HG02678 (cell line): ENCODE data around the gene ERC2.

ENCODE experiments used
- ATAC-seq: cut with Tn5 transposase; IDR thresholded peaks from one replicate; pipeline ENCODE4 v1.9.1; 2021; ENCODE audit warnings: mild to moderate bottlenecking, moderate library complexity; ENCODE audit not compliant: unreplicated experiment

The ERC2 gene

DNA sequence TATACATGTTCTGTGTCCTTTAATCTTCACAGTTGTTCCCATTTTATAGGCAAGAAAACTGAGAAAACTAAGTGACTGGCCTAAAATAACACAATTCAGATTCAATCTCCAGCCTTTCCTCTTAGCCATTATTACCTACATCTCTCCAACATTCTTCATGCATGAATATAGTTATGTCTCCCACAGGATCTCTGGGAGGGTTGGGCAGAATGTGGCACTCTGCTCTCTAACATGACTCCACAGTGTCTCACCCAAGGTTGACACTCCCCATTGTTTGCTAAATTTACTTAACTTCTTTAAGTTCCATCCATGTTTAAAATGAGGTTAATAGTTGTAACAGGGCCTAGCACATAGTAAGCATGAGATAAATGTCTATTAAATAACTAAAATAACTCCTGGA, 276.3 kb downstream of the ERC2 start:
- ATAC-seq, result no peak

DNA sequence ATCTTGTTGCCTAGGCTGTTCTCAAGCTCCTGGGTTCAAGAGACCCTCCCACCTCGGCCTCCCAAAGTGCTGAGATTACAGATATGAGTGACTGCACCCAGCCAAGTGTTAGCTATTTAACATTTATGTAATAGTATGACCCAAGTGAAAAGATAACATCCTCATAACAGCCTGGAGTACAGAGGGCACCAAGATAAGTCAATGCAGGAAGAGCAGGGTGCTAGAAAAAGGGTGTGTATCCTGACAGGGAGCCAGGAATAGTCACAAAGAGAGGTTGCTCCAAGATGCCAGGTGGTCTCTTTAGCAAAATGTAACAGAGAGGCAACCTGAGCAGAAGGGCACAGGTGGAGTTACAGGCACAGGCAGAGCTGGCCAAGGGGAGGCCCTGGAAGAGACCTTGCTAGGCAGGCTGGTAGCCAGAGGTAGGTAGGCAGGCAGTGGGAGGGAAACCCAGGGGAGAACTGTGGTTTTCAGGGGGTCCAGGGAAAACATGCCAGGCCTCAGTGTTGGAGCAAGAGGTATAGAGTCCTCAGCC, 277.4 kb downstream of the ERC2 start:
- ATAC-seq, result no peak

DNA sequence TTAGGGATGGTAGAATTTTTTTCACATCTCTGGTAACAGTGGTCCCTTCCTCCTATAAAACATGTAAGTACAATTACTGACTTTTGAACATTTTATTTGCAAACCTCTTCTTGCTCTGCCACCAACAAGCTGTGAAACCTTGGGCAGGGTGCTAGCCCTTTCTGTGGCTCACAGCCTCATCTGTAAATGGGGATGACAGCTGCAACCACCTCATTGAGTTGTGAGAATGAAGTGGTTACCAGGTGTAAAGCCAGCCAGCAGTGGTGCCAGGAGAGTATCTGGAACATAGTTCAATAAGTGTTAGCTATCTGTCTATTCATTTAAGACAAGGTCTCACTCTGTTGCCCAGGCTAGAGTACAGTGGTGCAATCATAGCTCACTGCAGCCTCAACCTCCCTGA, 278.1 kb downstream of the ERC2 start:
- no peak for ATAC-seq

DNA sequence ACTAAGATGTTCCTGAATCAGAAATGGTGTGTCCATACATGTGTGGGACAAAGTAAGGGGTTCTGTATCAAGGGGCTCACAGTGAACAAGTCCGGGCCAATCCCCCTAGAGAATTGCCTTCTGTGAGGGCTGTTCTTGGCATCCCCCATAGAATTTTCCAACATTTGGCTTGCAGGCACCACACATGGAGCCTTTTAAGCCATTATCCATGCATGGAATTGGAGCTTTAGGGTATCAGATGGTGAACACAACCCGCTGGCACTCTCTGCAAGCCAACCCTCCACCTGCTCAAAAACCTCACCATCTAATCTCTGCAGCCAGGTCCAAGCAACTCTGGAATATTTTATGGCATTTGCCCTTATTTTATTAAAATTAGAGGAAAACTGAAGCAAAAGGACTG, 278.7 kb downstream of the ERC2 start:
- ATAC-seq, result no peak

DNA sequence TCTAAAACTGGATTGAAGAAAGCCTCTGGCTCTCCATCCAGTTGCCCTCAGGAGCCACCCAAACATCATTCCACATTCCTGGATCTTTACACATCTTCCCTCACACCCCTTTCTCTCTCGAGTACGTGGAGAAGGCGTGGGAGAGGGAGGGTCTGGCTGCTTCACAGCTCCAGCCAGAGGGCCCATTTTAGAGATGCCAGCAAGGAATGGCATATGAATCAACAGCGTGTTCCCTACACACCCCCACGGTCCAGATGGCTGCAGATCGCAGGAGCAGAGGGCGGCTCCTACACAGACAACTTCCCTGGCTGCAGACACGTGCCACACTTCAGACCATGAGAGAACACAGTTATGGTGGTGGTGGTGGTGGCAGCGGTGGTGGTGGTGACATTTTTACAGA, 280.1 kb downstream of the ERC2 start:
- no peak for ATAC-seq

DNA sequence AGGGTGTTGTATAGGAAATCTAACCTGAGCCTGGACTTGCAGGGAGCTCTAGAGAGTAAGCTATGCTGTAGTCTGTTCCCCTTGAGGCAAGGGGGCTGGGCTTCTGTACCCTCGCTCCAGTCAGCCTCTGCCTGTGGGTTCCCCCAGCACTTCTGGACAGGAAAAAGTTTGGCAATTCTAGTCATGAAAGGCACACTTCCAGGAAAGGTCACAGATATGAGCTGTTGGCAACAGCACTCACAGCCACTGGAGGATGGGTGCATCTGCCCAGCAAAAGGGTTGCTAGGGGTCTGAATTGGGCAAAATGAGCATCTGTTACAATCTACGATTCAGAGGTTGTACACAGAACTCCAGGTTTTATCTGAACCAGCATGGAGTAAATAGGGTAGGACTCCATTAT, 281.2 kb downstream of the ERC2 start:
- no peak for ATAC-seq

DNA sequence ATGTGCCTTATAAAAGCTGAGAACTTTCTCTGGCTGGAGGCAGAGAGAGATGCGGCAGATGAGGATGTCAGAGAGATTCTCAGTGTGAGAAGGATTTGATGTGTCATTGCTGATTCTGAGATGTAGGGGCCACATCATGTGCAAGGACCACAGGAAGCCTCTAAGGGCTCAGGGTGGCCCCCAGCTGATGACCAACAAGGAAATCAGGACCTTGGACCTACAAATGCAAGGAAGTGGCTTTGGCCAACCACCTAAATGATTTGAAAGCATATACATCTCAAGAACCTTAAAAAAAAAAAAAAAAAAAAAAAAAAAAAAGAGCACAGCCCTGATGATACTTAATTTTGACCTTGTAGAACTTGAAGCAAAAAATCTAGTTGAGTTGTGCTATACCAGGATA, 282.4 kb downstream of the ERC2 start:
- ATAC-seq, result no peak

DNA sequence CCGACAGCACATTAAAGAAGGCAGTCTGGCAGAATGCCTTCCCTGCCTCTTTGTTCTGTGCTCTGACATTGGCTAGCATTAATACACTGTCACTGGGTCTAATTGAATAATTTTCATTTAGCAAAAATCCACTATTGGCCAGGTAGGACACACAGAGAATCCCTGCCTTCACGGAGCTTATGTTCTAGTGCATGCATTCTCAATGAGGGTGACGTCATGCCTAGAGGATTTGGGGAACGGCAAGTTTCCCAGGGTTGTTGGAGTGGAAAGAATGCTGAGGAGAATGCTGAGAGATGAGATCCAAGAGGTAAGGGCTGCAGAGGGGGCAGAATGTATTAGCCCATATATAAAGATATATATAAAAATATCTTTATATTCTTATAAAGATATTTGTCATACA, 284.7 kb downstream of the ERC2 start:
- no peak for ATAC-seq

DNA sequence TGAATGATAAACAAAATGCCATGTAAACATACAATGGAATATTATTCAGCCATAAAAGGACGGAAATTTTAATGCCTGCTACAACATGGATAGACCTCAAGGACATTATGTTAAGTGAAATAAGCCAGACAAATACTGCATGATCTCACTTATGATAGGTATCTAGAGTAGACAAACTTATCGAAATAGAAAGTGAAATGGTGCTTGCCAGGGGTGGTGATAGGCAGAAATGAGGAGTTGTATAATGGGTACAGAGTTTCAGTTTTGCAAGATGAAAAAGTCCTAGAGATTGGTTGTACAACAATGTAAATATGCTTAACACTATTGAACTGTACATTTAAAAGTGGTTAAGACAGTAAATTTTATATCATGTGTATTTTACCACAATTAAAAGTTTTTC, 287.8 kb downstream of the ERC2 start:
- ATAC-seq, result no peak

DNA sequence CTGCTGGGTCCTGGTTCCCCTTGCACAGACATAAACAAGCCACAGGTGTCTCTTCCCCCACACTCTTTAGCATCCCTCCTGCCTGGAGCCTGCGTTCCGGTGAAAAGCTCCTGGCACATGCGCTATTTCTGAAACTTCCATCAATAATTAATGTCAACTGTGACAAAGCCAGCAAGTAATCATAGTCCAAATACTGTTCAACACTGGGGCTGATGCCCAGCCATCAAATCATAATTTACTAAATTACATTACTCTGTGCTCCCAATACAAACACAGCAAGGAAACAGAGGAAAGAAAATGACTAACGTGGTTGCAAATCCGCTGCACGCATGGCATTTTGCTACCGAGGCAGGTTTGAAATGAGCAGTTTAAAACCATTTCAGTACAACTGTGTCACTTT, 294.7 kb downstream of the ERC2 start:
- no peak for ATAC-seq

DNA sequence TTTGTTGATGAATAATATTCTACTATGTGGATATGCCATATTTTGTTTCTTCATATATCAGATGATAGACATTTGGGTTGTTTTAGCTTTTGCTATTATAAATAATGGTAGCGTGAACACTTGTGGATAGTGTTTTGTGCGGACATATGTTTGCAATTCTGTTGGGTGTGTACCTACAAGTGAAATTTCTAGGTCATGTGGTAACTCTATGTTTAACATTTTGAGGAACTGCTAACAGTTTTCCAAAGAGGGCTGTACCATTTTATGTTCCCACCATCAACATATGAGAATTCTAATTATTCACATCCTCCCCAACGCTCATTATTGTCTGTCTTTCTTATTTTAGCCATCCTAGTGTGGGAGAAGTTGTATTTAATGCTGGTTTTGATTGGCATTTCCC, 303.8 kb downstream of the ERC2 start:
- no peak for ATAC-seq

DNA sequence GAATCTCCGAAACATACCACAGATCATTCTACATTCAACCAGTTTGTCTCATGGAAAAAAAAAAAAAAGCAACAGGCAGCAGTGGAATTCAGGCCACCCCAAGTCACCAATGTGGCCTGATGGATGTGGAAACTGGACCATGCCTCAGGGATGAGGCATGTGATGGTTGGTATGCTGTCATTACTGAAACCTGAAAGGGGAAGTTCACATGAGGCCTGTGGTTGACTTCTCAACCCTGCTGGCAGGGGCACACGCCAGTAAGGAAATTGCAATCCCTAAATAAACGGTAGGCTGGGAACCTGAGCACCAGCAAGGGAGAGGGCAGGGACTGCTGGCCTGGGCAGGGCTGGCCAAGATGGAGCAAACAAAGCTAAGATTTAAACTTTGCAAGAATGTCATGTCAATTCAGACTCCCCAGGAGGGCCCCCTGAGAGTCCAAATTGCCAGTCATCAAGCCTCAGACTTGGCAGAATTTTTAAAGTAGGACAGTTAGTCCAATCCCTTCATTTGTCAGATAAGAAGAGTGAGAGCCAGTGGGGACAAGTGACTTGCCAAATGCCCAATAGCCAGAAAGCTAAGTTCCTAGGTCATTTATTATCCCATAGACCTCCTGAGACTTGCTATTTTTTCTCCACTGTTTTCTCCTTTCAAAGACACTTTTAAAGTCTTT, 310.4 kb downstream of the ERC2 start:
- ATAC-seq, result no peak

DNA sequence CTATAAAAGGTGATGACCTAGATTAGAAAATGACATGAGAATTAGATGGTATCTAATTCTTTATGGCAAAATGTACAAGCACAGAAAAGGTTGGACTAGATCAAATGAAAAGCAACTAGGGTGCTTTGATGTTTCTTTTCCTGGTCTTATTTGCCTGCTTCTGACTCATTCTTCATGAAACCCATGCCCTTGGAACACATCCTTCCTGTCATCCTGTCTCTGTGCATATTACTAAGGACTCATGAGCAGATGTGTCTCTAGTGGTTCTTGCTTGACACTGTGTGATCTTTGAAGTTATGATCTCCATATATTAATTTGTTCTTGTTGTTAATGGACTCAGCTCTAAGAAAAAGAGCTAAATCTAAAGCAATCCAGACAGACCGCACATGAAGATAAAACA, 314.0 kb downstream of the ERC2 start:
- no peak for ATAC-seq

DNA sequence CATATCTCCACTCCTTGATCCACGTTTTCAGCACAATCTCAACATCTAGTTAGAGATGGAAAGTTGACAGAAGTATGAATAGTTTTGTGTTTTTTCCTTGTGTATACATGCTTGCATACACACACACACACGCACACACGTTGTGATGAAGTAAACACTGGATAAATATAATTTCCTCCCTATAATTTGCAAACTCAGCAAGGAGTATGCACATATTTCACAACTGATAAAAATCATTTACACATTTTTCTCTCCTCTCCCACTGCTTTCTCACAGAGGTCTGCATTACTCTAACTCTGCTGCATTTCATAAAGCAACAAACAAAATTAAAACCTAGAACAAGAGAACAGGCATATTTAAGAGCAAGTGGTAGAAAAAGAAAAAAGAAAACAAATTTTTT, 320.9 kb downstream of the ERC2 start:
- ATAC-seq, result no peak

DNA sequence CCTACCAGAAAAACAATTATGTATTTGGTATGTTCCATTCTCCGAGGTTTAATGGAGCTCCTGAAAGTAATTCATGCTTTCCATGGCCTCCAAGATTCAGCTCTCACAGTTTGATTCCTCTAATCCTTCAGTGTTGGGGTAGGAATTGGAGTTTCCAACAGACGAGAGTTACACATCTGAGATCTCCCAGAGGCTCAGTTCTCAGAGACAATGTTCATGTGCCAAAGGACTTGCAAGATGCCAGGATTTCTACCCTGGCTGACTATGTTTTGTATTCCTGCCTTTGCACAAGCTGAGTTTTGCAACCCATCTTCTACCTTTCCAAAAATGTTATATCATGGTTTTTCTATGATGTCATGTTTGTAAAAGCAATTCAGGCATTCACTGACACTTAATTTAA, 322.9 kb downstream of the ERC2 start:
- ATAC-seq, result no peak

DNA sequence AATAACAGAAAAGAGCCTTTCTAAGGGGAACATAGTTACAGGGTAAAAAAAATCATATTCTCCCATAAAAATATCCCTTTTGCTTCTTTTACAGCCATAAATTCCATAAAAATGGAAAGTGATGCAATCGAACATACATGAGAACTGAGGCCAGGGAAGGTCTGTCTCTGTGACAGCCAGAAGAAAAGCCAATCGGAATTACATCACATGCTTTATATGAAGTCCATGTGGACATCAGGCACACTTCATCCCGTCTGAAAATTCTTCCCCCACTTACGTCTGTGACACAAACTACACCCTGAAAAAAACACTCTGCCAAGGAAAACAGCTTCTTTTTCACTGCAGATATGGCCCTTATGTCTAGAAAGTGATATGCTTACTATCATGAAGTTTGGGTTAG, 323.5 kb downstream of the ERC2 start:
- no peak for ATAC-seq

DNA sequence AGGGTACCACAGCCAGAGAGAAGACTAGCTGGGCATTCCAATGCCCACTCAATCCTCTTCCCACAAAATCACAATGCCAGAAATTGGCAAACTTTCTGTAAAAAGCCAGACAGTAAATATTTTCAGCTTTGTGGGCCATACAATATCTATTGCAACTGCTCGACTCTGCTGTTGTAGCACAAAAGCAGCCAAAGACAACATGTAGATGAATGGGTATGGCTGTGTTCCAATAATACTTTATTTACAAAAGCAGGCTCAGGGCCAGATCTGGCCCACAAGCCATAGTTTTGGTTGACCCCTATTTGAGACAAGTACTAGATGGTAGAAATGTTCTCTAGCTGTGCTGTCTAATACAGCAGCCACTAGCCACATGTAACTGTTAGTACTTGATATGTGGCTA, 330.9 kb downstream of the ERC2 start:
- no peak for ATAC-seq

DNA sequence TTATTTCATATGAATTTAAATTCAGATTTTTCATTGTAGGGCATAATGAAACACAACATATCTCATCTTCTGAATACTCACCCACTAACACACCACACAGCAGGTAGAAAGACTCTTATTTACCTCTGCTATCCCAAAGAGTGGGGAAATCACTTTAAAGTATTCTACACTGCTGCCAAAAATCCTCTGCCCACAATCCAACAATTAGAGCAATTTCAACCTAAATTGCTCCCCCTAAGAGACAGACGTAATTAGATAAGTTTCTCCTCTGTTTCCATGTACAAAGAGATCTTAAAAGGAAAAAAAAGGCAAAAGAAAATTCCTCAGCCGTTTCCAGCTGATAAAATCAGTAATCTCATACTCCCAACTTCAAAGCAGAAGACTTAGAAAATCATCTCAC, 331.8 kb downstream of the ERC2 start:
- ATAC-seq, result no peak

DNA sequence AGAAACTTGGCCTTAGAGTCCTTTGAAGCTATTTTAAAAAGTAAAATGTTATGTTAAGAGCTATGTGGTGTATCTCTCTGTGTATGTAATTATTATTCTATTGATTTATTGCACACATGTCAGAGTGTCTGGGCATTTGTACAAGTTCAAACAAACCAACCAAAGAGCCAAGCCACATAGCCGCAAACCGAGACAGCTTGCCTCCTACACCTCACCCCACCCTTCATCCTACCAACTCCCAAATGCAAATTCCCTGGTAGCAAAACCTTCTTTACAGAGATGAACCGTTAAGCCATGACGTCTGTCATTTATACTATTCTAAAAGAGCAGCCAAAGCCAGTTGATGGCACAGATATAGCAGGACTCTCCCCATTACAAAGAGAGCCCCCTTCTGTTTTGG, 332.3 kb downstream of the ERC2 start:
- ATAC-seq, result no peak

DNA sequence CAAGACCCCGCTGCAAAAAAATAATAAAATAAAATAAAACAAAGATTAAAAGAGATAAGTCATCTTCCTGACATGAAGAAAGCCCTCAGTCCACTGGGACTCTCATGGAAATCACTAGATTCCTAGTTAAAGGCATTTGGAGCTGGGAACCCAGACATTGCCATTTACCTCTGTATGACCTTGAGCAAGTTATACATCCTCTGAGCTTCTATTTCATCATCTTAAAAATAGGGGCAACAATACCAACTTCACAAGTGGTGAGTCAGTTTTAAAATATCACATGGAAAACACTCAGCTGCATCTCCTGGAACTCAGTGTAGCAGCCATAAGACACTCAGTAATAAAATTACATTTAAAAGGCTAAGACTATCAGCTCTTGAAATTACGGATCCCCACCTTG, 334.8 kb downstream of the ERC2 start:
- ATAC-seq, result no peak

DNA sequence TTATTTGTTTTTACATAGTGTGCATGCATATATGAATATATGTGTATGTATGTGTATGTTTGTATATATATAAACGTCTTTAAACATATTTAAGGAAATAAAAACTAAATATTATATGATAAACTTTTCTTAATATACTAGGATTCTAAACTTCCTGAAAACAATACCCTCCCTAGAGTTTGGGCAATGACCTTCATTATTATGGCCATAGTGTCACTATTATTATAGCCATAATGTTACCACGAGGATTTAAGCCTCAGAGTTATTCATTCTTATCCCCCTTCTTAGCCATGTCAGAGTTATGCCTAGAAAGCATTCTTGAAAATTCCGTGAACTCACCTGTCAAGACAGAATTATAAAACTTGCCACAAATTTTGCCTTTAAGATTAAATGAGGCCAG, 335.5 kb downstream of the ERC2 start:
- ATAC-seq, result no peak

DNA sequence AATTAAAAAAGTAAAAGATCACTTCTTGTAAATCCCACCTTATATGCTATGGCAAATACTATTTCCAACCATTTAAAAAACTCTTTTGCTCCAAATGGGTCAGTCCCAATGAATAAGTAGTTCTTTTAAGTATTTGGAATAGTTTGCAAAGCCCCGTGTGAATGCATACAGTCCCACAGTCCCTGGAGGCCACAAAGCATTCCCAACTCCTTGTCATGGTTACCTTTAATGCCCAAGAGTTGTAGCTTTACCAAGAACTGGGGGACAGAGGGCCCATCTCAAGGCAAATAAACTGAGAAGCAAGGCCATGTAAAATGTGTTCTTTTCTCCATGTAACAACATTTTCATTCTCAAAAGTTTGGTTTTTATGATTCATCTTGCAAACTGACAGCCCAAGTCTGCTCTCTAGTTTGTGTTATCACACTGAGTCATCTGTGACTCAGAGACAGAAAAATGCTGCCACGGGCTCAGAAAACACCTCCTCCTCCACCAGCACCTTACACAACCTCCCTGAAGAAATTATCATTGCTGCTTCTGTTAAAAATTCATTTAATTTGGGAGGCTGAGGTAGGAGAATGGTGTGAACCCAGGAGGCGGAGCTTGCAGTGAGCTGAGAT, 336.2 kb downstream of the ERC2 start:
- no peak for ATAC-seq

DNA sequence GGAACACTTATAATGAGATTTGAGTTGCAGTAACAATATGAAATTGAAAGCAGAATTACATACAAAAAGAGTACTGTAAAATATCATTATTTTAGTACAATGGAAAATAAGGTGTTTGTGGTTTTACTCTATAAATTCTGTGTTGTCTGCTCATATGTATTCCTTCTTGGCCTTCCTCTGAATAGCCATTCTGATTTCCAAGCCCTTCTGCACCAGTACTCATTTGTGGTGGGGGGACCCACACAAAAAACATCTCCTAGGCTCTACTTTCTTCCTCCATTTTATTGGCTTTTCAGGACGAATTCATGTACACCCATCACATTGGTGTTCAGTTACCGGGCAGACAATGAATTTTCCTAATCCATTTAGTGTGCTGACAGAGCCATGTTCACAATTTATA, 338.2 kb downstream of the ERC2 start:
- no peak for ATAC-seq
